ENCODE results near the gene CRBN. TPM values are rescaled to one million over a fixed set of nuclear protein-coding genes. Genes with fewer than 3 reads are reported as not detected.

Gene CRBN
- total RNA-seq, 1 donor from 2014 or later: 51.9 TPM

DNA sequence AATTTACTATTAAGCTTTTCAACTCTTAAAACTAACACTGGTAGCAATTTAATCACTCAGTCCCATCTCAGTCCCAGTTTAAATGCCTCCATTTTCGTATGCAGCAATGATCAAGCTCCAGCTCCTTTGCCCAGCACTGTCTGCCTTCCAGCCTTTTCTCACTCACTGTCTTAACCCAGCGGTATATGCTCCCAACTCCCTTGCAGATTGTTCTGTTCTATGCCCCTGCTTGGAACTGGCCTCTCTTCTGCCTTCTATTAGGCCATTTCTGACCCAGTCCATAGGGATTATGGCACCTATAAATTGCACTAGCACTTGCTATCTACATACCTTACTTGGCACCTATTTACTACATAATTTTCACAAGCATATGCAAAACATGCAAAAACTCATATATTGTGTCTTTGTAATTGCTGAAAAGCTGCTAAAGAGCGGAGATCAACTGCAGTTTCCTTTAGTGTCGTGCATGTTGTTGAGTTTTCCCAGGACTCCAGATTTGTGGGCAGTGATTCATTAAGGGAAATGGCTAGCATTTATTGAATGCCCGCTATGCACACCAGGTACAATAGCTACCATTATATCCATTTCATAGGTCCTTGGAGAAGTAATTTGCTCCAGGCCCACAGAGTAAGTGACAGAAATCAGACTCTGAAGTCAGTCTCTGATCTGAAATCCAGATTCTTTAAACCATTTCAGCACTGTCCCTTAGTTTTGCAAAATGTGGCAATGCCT is 24.4 kb downstream of the CRBN start:
- H3K4me3 ChIP-seq (ENCODE audit: low read depth, low read length): no peak overlapping the region
- peaks cover 3% of the 10 kb centered on the region for H3K36me3 ChIP-seq (ENCODE audit: control insufficient read depth, insufficient read depth, low read length)
- FAIRE-seq (no peak), DNase-seq (ENCODE audit: low read depth) (no peak)
- H3K27me3 ChIP-seq (ENCODE audit: control insufficient read depth, insufficient read depth, low read length): no peaks in the 10 kb centered on the region
- TF ChIP-seq, protein P1, sequence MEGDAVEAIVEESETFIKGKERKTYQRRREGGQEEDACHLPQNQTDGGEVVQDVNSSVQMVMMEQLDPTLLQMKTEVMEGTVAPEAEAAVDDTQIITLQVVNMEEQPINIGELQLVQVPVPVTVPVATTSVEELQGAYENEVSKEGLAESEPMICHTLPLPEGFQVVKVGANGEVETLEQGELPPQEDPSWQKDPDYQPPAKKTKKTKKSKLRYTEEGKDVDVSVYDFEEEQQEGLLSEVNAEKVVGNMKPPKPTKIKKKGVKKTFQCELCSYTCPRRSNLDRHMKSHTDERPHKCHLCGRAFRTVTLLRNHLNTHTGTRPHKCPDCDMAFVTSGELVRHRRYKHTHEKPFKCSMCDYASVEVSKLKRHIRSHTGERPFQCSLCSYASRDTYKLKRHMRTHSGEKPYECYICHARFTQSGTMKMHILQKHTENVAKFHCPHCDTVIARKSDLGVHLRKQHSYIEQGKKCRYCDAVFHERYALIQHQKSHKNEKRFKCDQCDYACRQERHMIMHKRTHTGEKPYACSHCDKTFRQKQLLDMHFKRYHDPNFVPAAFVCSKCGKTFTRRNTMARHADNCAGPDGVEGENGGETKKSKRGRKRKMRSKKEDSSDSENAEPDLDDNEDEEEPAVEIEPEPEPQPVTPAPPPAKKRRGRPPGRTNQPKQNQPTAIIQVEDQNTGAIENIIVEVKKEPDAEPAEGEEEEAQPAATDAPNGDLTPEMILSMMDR (IDR thresholded peaks at IDR 0.05; ENCODE audit: insufficient read depth, low read length, severe bottlenecking): no peak

DNA sequence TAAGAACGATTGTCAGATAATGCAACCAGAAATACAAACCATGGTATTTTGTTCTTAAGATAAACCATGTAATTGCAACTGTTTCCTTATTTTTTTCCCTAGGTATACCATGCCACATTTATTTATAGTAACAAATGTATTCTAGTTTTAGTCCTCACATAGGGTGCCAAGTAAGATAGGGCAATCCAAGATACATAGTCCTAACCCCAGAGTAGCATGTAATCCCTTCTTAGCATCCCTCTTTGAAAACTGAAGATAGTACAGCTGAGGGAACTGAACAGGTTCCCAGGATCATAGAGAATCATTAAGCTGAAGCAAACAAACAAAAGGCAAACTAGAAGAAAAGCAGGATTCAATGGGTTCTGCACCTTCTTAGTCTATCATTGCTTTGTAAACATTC is 28.0 kb downstream of the CRBN start:
- H3K4me3 ChIP-seq (ENCODE audit: low read depth, low read length): no peak overlapping the region
- FAIRE-seq (no peak), DNase-seq (ENCODE audit: low read depth) (no peak)
- TF ChIP-seq, protein P1 (IDR thresholded peaks at IDR 0.05; ENCODE audit: insufficient read depth, low read length, severe bottlenecking): no peak
- no peaks in the 10 kb centered on the region for H3K27me3 ChIP-seq (ENCODE audit: control insufficient read depth, insufficient read depth, low read length)
- H3K36me3 ChIP-seq (ENCODE audit: control insufficient read depth, insufficient read depth, low read length): peaks cover 1% of the 10 kb centered on the region

DNA sequence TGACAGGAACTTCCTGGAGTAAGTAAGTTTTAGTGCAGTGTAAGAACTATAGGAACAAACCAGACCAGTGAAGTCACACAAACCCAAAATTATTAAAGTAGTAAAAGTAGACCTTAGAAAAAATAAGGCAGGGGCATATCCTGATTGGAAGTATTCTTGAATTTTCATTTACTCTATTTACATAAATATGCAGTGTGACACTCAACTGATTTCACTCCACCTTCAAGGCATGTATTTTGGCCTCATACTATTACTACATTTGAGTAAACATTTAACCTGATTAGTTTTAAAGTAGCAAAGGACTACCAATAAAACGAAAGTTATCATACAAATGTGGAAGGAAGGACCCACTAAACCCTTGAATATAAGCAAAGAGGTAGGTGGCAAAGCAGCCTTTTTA is 29.9 kb downstream of the CRBN start:
- Histone ChIP-seq H3K27me3 (ENCODE audit: control insufficient read depth, insufficient read depth, low read length) (no peaks in the 10 kb centered on the region), H3K36me3 (ENCODE audit: control insufficient read depth, insufficient read depth, low read length) (peaks cover 1% of the 10 kb centered on the region), H3K4me3 (ENCODE audit: low read depth, low read length) (no peak overlapping the region)
- TF ChIP-seq, protein P1 (IDR thresholded peaks at IDR 0.05; ENCODE audit: insufficient read depth, low read length, severe bottlenecking): no peak
- FAIRE-seq (no peak), DNase-seq (ENCODE audit: low read depth) (no peak)

DNA sequence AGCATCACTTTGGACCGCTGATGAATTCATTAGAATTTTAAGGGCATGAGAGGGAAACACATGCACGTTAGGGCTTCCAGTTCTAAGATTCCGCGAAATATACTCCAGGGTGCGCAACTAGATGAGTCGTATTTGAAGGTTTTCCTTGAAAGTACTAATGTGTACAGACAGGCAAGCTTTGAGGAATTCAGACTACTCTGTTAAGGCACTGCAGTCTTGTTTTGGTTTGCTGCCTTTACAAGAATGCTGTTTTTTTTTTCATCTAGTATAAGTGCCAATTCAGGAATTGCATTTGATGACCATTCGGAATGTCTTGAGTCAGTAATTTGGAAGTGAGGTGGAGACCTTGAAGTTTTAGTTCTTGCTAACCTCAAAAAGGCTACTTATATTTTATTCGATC is 33.7 kb downstream of the CRBN start:
- TF ChIP-seq, protein P1 (IDR thresholded peaks at IDR 0.05; ENCODE audit: insufficient read depth, low read length, severe bottlenecking): no peak
- H3K4me3 ChIP-seq (ENCODE audit: low read depth, low read length): no peak overlapping the region
- no peak for DNase-seq (ENCODE audit: low read depth)
- peaks cover 2% of the 10 kb centered on the region for H3K36me3 ChIP-seq (ENCODE audit: control insufficient read depth, insufficient read depth, low read length)
- no peaks in the 10 kb centered on the region for H3K27me3 ChIP-seq (ENCODE audit: control insufficient read depth, insufficient read depth, low read length)
- FAIRE-seq: no peak

DNA sequence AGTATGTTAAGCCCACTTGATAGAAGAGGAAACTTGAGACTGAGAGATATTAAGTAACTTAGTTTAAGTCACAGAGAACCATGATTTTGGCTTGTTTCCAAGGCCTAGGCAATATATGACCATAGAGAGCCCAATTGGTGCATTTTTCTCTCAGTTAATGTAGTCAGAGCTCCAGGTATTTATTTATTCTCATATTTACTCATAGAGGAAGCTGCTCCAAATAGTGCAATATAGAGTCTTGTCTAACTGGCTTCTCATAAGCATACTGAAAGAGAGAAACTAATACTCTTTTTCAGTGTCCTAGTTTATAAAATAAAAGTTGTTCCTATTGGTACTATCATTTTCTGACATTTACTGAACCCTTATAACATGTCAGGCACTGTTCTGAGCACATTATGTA is 37.6 kb downstream of the CRBN start:
- no peak for DNase-seq (ENCODE audit: low read depth)
- no peaks in the 10 kb centered on the region for H3K27me3 ChIP-seq (ENCODE audit: control insufficient read depth, insufficient read depth, low read length)
- H3K4me3 ChIP-seq (ENCODE audit: low read depth, low read length): no peak overlapping the region
- TF ChIP-seq, protein P1 (IDR thresholded peaks at IDR 0.05; ENCODE audit: insufficient read depth, low read length, severe bottlenecking): no peak
- H3K36me3 ChIP-seq (ENCODE audit: control insufficient read depth, insufficient read depth, low read length): peaks cover 7% of the 10 kb centered on the region
- no peak for FAIRE-seq

DNA sequence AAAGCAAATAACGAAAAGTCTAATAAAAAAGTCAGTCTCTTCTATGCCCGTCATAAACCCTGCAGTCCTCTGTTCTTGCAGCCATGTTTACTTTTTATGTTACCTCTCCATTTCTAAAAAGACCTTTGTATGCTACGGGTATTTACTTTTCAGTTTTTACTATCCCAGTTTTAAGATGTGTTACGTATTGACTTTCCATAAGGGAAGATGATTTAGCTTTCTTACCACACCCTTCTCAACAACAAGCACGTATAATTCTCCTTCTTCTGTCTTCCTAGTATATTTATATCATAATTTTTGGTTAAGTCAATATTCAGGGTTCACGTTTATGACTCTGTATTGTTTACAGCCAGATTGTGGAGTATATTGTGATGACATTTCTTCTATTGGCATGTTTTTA is 42.0 kb downstream of the CRBN start:
- FAIRE-seq: no peak

More for the DNA sequence above, 42.0 kb downstream of the CRBN start:
- no peak for DNase-seq (ENCODE audit: low read depth)
- Histone ChIP-seq H3K4me3 (ENCODE audit: low read depth, low read length) (no peak overlapping the region), H3K27me3 (ENCODE audit: control insufficient read depth, insufficient read depth, low read length) (no peaks in the 10 kb centered on the region), H3K36me3 (ENCODE audit: control insufficient read depth, insufficient read depth, low read length) (peaks cover 7% of the 10 kb centered on the region)
- TF ChIP-seq, protein P1 (IDR thresholded peaks at IDR 0.05; ENCODE audit: insufficient read depth, low read length, severe bottlenecking): no peak

All from bronchial epithelial cell (primary cell).